GM10266 (cell line): Measurements from ENCODE around the gene OSR1.
A peak's percentile ranks its signal among the peaks of the same experiment; 100 is the strongest.

Experiments
- DNase-seq: peaks from one replicate; pipeline ENCODE4 v3.0.0; 2012; ENCODE audit errors: extremely low spot score
- TF ChIP-seq, protein P1 (sequence below): IDR thresholded peaks from 2 replicates; pipeline ENCODE4 v1.5.1; 2012; ENCODE audit warnings: mild to moderate bottlenecking, low read depth; ENCODE audit not compliant: control insufficient read depth, insufficient read depth; ENCODE audit errors: missing control alignments

Gene OSR1

DNA sequence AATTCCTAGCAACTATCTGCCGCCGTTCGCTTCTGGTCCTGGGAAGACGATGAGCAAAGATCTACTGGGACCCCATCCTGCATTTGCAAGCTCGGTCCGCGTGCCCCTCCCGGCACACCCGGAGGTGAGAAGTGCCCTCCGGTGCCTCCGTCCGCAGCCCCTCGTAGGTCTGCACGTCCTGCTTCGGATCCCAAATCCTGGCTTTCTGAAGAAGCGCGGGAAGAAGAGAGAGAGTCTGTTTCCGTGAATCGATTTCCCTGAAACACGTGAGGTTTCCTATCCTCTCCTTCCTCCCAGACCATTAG lies 5.0 kb upstream of the OSR1 start:
- TF ChIP-seq, protein P1, sequence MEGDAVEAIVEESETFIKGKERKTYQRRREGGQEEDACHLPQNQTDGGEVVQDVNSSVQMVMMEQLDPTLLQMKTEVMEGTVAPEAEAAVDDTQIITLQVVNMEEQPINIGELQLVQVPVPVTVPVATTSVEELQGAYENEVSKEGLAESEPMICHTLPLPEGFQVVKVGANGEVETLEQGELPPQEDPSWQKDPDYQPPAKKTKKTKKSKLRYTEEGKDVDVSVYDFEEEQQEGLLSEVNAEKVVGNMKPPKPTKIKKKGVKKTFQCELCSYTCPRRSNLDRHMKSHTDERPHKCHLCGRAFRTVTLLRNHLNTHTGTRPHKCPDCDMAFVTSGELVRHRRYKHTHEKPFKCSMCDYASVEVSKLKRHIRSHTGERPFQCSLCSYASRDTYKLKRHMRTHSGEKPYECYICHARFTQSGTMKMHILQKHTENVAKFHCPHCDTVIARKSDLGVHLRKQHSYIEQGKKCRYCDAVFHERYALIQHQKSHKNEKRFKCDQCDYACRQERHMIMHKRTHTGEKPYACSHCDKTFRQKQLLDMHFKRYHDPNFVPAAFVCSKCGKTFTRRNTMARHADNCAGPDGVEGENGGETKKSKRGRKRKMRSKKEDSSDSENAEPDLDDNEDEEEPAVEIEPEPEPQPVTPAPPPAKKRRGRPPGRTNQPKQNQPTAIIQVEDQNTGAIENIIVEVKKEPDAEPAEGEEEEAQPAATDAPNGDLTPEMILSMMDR = no peak
- DNase-seq = no peak

DNA sequence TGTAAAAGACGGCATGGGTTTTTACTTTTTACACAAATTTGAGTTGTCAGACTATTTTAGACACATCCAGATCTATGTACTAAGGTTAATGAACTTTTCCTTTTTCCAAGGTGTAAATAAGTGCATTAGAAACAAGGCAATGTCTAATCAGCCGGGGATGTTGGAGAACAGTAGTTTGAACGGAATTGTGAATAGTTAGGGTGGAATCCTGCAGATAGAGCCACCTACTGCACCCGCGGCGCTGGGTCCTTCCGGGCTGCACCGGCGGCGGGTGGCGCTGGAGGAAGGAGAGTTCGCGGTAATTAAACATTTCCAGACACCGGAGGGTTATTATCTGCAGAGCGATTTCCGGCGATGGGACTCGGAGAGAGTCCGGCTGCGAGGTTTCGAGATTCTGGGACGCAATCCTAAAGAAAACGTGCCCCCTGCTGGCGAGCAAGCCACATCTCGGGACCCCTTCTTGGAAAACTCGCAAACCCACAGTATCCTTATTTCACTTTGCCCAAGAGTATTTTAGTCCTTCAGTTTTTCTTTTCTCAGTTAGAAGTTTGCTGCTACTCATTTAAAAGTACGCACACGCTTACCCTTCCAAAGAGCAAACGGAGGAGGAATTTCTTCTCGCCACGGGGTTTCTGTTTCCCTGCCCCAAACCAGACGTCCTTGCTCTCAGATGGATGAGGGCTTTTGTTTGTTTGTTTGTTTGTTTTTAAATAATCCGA lies 4.5 kb upstream of the OSR1 start:
- peak; percentile 53 for DNase-seq
- TF ChIP-seq, protein P1 = peak; percentile 60

DNA sequence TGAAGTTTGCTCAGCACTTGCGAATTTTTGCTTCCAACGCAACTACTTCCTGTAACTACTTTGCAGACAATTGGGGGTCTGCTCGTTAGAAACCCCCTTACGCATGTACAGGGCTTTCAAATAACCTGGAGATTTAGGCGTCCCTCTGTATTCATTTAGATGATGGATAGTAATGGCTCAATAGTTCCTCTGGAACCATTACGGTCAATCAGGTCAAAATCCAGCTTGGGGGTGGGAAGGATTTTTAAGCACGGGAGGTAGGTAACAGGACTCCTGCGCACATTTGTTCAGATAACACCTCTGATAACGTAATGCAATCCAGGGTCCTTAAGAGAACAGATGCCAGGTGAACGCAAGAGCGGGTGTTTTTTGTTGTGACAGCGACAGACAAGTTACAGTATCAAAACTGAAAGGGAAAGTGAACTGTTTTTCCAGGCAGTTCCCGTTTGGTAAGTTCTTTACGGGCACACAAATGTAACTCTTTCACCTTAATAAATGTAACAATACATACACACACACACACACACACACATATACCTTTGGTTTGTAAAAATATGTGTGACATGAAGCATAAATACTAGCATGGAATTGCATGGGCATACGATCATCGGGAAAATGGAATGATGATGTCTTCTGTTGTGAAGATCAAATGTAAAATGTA lies 3.8 kb upstream of the OSR1 start:
- DNase-seq = peak; percentile 32
- TF ChIP-seq, protein P1 = no peak

GRCh38 chr2:19361325-19361990 lies 3.0 kb upstream of the OSR1 start:
- TF ChIP-seq, protein P1 = no peak
- DNase-seq = peak; percentile 23

- TF ChIP-seq, protein P1 = no peak
- DNase-seq = no peak
Measured at GRCh38 chr2:19360966-19361321, 2.5 kb upstream of the OSR1 start.

GRCh38 chr2:19360266-19360965 lies 2.0 kb upstream of the OSR1 start:
- no peak for DNase-seq
- TF ChIP-seq, protein P1 = no peak
